ENCODE data around the gene ABCG8.
A peak's percentile ranks its signal among the peaks of the same experiment; 100 is the strongest.

The ABCG8 gene

GRCh38 chr2:43826305-43827250 lies 12.2 kb upstream of the ABCG8 start:
- no peak for DNase-seq

- DNase-seq: peak in 7 of 51 donors; percentile 2 to 52 (median 6)
Measured at GRCh38 chr2:43831543-43832294, 7.1 kb upstream of the ABCG8 start.

- DNase-seq: no peak
Measured at GRCh38 chr2:43832457-43832856, 6.3 kb upstream of the ABCG8 start.

GRCh38 chr2:43837033-43837432 lies 1.7 kb upstream of the ABCG8 start:
- no peak for DNase-seq

GRCh38 chr2:43837831-43838559 lies 776 bp upstream of the ABCG8 start:
- DNase-seq: no peak

- DNase-seq: no peak
Measured at GRCh38 chr2:43839776-43840564, 1.2 kb downstream of the ABCG8 start.

- no peak for DNase-seq
Measured at GRCh38 chr2:43840965-43841364, 2.2 kb downstream of the ABCG8 start.

- no peak for DNase-seq
Measured at GRCh38 chr2:43841949-43842865, 3.4 kb downstream of the ABCG8 start.

- no peak for DNase-seq
Measured at GRCh38 chr2:43842866-43843226, 4.1 kb downstream of the ABCG8 start.

GRCh38 chr2:43845181-43845580 lies 6.4 kb downstream of the ABCG8 start:
- no peak for DNase-seq

- no peak for DNase-seq
Measured at GRCh38 chr2:43846140-43846793, 7.5 kb downstream of the ABCG8 start.

- no peak for DNase-seq
Measured at GRCh38 chr2:43848214-43848613, 9.4 kb downstream of the ABCG8 start.

- no peak for DNase-seq
Measured at GRCh38 chr2:43851011-43851980, 12.5 kb downstream of the ABCG8 start.

- DNase-seq: no peak
Measured at GRCh38 chr2:43852196-43852730, 13.5 kb downstream of the ABCG8 start.

- no peak for DNase-seq
Measured at GRCh38 chr2:43853141-43854081, 14.6 kb downstream of the ABCG8 start.

GRCh38 chr2:43854671-43855070 lies 15.9 kb downstream of the ABCG8 start:
- DNase-seq: no peak

GRCh38 chr2:43855292-43855691 lies 16.5 kb downstream of the ABCG8 start:
- no peak for DNase-seq

Measured in hypothalamus (tissue), 51 donors.